Measurements from ENCODE around the gene ARMC9. TPM values are rescaled to one million over a fixed set of nuclear protein-coding genes. Genes with fewer than 3 reads are reported as not detected.

The ARMC9 gene
- total RNA-seq, 1 experiment from 2014 or later: 14.9 TPM

DNA sequence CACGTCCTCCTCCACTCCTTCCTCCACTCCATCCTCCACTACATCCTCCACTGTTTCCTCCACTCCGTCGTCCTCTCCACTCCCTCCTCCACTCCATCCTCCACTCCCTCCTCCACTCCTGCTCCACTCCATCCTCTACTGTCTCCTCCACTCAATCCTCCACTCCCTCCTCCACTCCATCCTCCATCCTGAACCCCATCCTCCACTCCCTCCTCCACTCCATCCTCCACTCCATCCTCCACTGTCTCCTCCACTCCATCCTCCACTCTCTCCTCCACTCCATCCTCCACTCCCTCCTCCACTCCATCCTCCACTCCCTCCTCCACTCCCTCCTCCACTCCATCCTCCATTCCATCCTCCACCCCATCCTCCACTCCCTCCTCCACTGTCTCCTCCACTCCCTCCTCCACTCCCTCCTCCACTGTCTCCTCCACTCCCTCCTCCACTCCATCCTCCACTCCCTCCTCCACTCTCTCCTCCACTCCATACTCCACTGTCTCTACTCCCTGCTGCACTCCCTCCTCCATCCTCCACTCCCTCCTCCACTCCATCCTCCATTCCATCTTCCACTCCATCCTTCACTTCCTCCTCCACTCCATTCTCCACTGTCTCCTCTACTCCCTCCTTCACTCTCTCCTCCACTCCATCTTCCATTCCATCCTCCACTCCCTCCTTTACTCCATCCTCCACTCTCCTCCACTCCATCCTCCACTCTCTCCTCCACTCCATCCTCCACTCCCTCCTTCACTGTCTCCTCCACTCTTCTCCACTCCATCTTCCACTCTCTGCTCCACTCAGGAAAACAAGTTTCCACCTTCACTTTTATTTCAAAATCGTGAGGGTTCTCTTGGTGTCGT lies 182.8 kb downstream of the ARMC9 start:
- no peaks in the 10 kb centered on the region for H3K36me3 ChIP-seq (ENCODE audit: insufficient read depth, low read length, poor library complexity, severe bottlenecking)
- no peaks in the 10 kb centered on the region for H3K4me1 ChIP-seq (ENCODE audit: insufficient read depth, low read length, poor library complexity, severe bottlenecking)
- no peaks in the 10 kb centered on the region for H3K27me3 ChIP-seq (replicated peaks; ENCODE audit: insufficient read depth, low read depth, low read length, poor library complexity)
- H3K27ac ChIP-seq (ENCODE audit: low read depth, low read length, poor library complexity, severe bottlenecking): no peak overlapping the region
- ChIA-PET CTCF (no interaction called here), POLR2A (ENCODE audit: low non-redundant PET) (no interaction called here)
- no TSS peak for BruUV-seq (replicated peaks)
- no peak overlapping the region for H3K4me3 ChIP-seq (ENCODE audit: low read depth, low read length, poor library complexity, severe bottlenecking)
- peaks cover 10% of the 10 kb centered on the region for H3K9me3 ChIP-seq (ENCODE audit: low read depth, low read length, poor library complexity, severe bottlenecking)
- DNase-seq (ENCODE audit: low spot score): no peak
- intact Hi-C loops (cut with micrococcal nuclease; ENCODE audit: unreplicated experiment): no loop called here
- TF ChIP-seq CTCF (conservative IDR thresholded peaks at IDR 0.05; ENCODE audit: low read depth, low read length) (no peak), EZH2 (IDR thresholded peaks at IDR 0.05; ENCODE audit: borderline replicate concordance, low read depth, low read length, poor library complexity, severe bottlenecking) (no peak)

DNA sequence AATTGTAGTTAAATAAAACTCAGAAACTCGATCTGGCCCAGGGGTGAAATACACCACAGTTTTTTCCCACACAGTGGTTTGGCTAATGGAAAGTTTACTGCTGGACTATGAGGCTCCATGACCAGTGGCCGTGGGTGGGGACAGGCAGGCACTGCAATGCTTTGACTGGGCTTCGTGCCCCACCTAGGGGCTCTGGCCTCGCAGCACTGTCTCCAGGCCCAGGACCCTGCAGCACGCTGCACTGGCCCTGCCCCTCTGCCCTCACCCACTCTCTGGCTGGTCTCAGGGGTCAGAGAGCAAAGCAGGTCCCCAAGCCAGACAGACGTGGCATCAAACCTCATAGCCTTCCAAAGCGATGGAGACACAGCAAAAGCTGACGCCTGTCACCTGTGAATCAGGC lies 183.7 kb downstream of the ARMC9 start:
- Histone ChIP-seq H3K4me1 (ENCODE audit: insufficient read depth, low read length, poor library complexity, severe bottlenecking) (no peaks in the 10 kb centered on the region), H3K27ac (ENCODE audit: low read depth, low read length, poor library complexity, severe bottlenecking) (no peak overlapping the region), H3K27me3 (replicated peaks; ENCODE audit: insufficient read depth, low read depth, low read length, poor library complexity) (no peaks in the 10 kb centered on the region), H3K4me3 (ENCODE audit: low read depth, low read length, poor library complexity, severe bottlenecking) (no peak overlapping the region), H3K9me3 (ENCODE audit: low read depth, low read length, poor library complexity, severe bottlenecking) (peaks cover 10% of the 10 kb centered on the region), H3K36me3 (ENCODE audit: insufficient read depth, low read length, poor library complexity, severe bottlenecking) (no peaks in the 10 kb centered on the region)
- CTCF ChIA-PET: no interaction called here
- TF ChIP-seq EZH2 (IDR thresholded peaks at IDR 0.05; ENCODE audit: borderline replicate concordance, low read depth, low read length, poor library complexity, severe bottlenecking): no peak
- no peak for TF ChIP-seq CTCF (conservative IDR thresholded peaks at IDR 0.05; ENCODE audit: low read depth, low read length)
- POLR2A ChIA-PET (ENCODE audit: low non-redundant PET): no interaction called here
- no peak for DNase-seq (ENCODE audit: low spot score)
- intact Hi-C loops (cut with micrococcal nuclease; ENCODE audit: unreplicated experiment): no loop called here
- no TSS peak for BruUV-seq (replicated peaks)

GRCh38 chr2:231383416-231384108 lies 185.1 kb downstream of the ARMC9 start:
- Histone ChIP-seq H3K27me3 (replicated peaks; ENCODE audit: insufficient read depth, low read depth, low read length, poor library complexity) (no peaks in the 10 kb centered on the region), H3K9me3 (ENCODE audit: low read depth, low read length, poor library complexity, severe bottlenecking) (peaks cover 10% of the 10 kb centered on the region), H3K4me1 (ENCODE audit: insufficient read depth, low read length, poor library complexity, severe bottlenecking) (no peaks in the 10 kb centered on the region), H3K4me3 (ENCODE audit: low read depth, low read length, poor library complexity, severe bottlenecking) (no peak overlapping the region), H3K27ac (ENCODE audit: low read depth, low read length, poor library complexity, severe bottlenecking) (no peak overlapping the region), H3K36me3 (ENCODE audit: insufficient read depth, low read length, poor library complexity, severe bottlenecking) (no peaks in the 10 kb centered on the region)
- intact Hi-C loops (cut with micrococcal nuclease; ENCODE audit: unreplicated experiment): no loop called here
- no peak for TF ChIP-seq CTCF (conservative IDR thresholded peaks at IDR 0.05; ENCODE audit: low read depth, low read length)
- TF ChIP-seq EZH2 (IDR thresholded peaks at IDR 0.05; ENCODE audit: borderline replicate concordance, low read depth, low read length, poor library complexity, severe bottlenecking): no peak
- BruUV-seq (replicated peaks): no TSS peak
- POLR2A ChIA-PET (ENCODE audit: low non-redundant PET): no interaction called here
- no peak for DNase-seq (ENCODE audit: low spot score)
- CTCF ChIA-PET: no interaction called here
